HCT116 (cell line): ENCODE measurements around the gene BRD3OS.

Experiments
- ATF3 ChIP-seq: IDR thresholded peaks from 2 replicates; pipeline ENCODE4 v1.6.1; 2012
- CTCF ChIP-seq, 3 experiments: fragments of 200-600 bp in 1 of 3; sonication (generic) in 1 of 3; IDR thresholded peaks in 2 of 3; conservative IDR thresholded peaks in 1 of 3; 2 replicates each; pipeline ENCODE4 v1.5.1; 2012 to 2017; ENCODE audit warnings: low read depth in 2 of 3, low read length in 2 of 3, antibody characterized with exemption in 1 of 3, borderline replicate concordance in 1 of 3, control low read depth in 1 of 3, mild to moderate bottlenecking in 1 of 3, mixed read lengths in 1 of 3, mixed run types in 1 of 3, moderate library complexity in 1 of 3; ENCODE audit not compliant: insufficient read depth in 1 of 3
- EZH2 ChIP-seq: fragments of 200-600 bp; sonication (generic); IDR thresholded peaks from 2 replicates; pipeline ENCODE4 v1.6.1; 2017; ENCODE audit warnings: antibody characterized with exemption, mixed run types
- EZH2phosphoT487 ChIP-seq: fragments of 200-600 bp; IDR thresholded peaks from 2 replicates; pipeline ENCODE4 v1.6.1; 2018; ENCODE audit warnings: antibody characterized with exemption, borderline replicate concordance
- POLR2A ChIP-seq: IDR thresholded peaks from 2 replicates; pipeline ENCODE4 v1.7.0; 2011; ENCODE audit warnings: borderline replicate concordance; ENCODE audit not compliant: insufficient read depth, insufficient read length; ENCODE audit errors: extremely low read depth
- POLR2AphosphoS5 ChIP-seq: IDR thresholded peaks from 2 replicates; pipeline ENCODE4 v1.6.1; 2011; ENCODE audit warnings: mild to moderate bottlenecking, low read depth, low read length, moderate library complexity
- REST ChIP-seq: IDR thresholded peaks from 2 replicates; pipeline ENCODE4 v1.6.1; 2012; ENCODE audit warnings: low read depth
- SP1 ChIP-seq: IDR thresholded peaks from 2 replicates; pipeline ENCODE4 v1.6.1; 2012; ENCODE audit warnings: low read depth
- ZFX ChIP-seq: fragments of 450-650 bp; IDR thresholded peaks from 2 replicates; pipeline ENCODE4 v1.6.1; 2017

GRCh38 chr9:134010310-134011173, 14.7 kb upstream of the BRD3OS start:
- no peak for TF ChIP-seq ZFX
- no peak for TF ChIP-seq POLR2AphosphoS5
- TF ChIP-seq POLR2A, result no peak
- TF ChIP-seq REST, result no peak
- TF ChIP-seq CTCF (IDR thresholded peaks at IDR 0.05 in 2 of 3, conservative IDR thresholded peaks at IDR 0.05 in 1 of 3; ENCODE audit: borderline replicate concordance in 1 of 3, insufficient read depth in 1 of 3, low read depth in 2 of 3, low read length in 2 of 3), result no peak
- TF ChIP-seq SP1, result no peak
- TF ChIP-seq EZH2phosphoT487, result no peak
- TF ChIP-seq ATF3, result no peak
- no peak for TF ChIP-seq EZH2
